ENCODE data around the gene SPDYE3.

SPDYE3 gene

GRCh38 chr7:100371561-100372171 lies 64.2 kb downstream of the SPDYE3 start:
- TF ChIP-seq, protein P1, sequence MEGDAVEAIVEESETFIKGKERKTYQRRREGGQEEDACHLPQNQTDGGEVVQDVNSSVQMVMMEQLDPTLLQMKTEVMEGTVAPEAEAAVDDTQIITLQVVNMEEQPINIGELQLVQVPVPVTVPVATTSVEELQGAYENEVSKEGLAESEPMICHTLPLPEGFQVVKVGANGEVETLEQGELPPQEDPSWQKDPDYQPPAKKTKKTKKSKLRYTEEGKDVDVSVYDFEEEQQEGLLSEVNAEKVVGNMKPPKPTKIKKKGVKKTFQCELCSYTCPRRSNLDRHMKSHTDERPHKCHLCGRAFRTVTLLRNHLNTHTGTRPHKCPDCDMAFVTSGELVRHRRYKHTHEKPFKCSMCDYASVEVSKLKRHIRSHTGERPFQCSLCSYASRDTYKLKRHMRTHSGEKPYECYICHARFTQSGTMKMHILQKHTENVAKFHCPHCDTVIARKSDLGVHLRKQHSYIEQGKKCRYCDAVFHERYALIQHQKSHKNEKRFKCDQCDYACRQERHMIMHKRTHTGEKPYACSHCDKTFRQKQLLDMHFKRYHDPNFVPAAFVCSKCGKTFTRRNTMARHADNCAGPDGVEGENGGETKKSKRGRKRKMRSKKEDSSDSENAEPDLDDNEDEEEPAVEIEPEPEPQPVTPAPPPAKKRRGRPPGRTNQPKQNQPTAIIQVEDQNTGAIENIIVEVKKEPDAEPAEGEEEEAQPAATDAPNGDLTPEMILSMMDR (IDR thresholded peaks at IDR 0.05; ENCODE audit: insufficient read depth, missing control alignments) = no peak
- DNase-seq (ENCODE audit: insufficient read length, low spot score) = no peak
- FAIRE-seq = no peak
